GM18499 (cell line): ENCODE results near the gene RIMKLA.

Source experiments
- ATAC-seq: cut with Tn5 transposase; IDR thresholded peaks from one replicate; pipeline ENCODE4 v1.9.1; 2021; ENCODE audit warnings: moderate number of reproducible peaks; ENCODE audit not compliant: insufficient read depth, unreplicated experiment

The RIMKLA gene

DNA sequence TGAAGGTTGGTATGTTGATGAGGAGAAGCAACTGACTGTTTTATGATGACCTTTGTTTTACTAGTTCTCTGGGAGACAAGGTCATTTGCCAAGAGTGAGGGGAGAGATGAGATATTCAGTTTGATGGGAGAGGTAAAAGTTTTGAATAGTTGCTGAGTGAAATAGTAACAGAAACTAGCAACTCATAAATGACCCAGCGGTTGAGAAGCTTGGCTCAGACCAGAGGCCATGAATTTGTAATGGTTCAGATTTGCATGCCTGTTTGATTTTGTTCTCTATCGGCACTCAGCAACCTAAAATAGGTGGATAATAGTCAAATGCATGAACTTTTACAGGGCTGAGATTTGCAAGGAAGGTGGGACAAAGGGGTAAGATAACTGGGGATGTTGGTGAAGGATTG lies 89.1 kb downstream of the RIMKLA start:
- ATAC-seq: no peak
